K562 (cell line): ENCODE data around the gene IL17RC. TPM values are rescaled to one million over a fixed set of nuclear protein-coding genes. Genes with fewer than 3 reads are reported as not detected.

ENCODE experiments used
- CBX1 ChIP-seq: sonication (generic); IDR thresholded peaks from 2 replicates; pipeline ENCODE4 v1.6.1; 2016; ENCODE audit warnings: antibody characterized with exemption, low read depth, mild to moderate bottlenecking
- CXXC5 ChIP-seq: fragments of 250-450 bp; sonication (Bioruptor Pico); IDR thresholded peaks from 2 replicates; pipeline ENCODE4 v1.8.0; 2022; ENCODE audit warnings: inconsistent platforms, mild to moderate bottlenecking, moderate library complexity
- FOSL1 ChIP-seq: fragments of 200-800 bp; sonication (Bioruptor generic); conservative IDR thresholded peaks from 2 replicates; pipeline ENCODE4 v1.6.1; 2016; ENCODE audit warnings: missing genetic modification characterization, missing compliant biosample characterization
- HMG20A ChIP-seq: fragments of 450-650 bp; formaldehyde crosslinking; conservative IDR thresholded peaks from 2 replicates; pipeline ENCODE4 v1.4.0; 2020; ENCODE audit warnings: mild to moderate bottlenecking, mixed read lengths
- KLF13 ChIP-seq: fragments of 450-650 bp; IDR thresholded peaks from 2 replicates; pipeline ENCODE4 v1.6.1; 2016; ENCODE audit warnings: missing genetic modification characterization, low read depth, mild to moderate bottlenecking, missing compliant biosample characterization, moderate library complexity, borderline replicate concordance
- MTA1 ChIP-seq: fragments of 450-650 bp; IDR thresholded peaks from 2 replicates; pipeline ENCODE4 v1.6.1; 2017; ENCODE audit warnings: borderline replicate concordance
- NCOA1 ChIP-seq: fragments of 450-650 bp; IDR thresholded peaks from 2 replicates; pipeline ENCODE4 v1.6.1; 2016; ENCODE audit warnings: low read depth
- NEUROD1 ChIP-seq: fragments of 150-350 bp; IDR thresholded peaks from 2 replicates; pipeline ENCODE4 v1.6.1; 2014; ENCODE audit warnings: borderline replicate concordance, low read length, low read depth; ENCODE audit not compliant: partially characterized antibody
- PCBP2 ChIP-seq: fragments of 200-400 bp; formaldehyde crosslinking; IDR thresholded peaks from 2 replicates; pipeline ENCODE4 v1.6.1; 2018; ENCODE audit warnings: low read length, low read depth, mild to moderate bottlenecking, moderate library complexity; ENCODE audit not compliant: poor library complexity, severe bottlenecking
- POLR2H ChIP-seq: IDR thresholded peaks from 2 replicates; pipeline ENCODE4 v1.6.1; 2016; ENCODE audit warnings: missing genetic modification characterization, low read depth, mild to moderate bottlenecking, control low read depth, missing compliant biosample characterization, moderate library complexity
- PRMT5 ChIP-seq: sonication (generic); formaldehyde crosslinking; IDR thresholded peaks from 2 replicates; pipeline ENCODE4 v1.5.0; 2020; ENCODE audit warnings: missing genetic modification reagents
- PTRF ChIP-seq: fragments of 450-650 bp; IDR thresholded peaks from 2 replicates; pipeline ENCODE4 v1.6.1; 2016; ENCODE audit warnings: mild to moderate bottlenecking, missing genetic modification characterization, missing compliant biosample characterization
- SMAD4 ChIP-seq: fragments of 250-450 bp; sonication (Bioruptor Pico); conservative IDR thresholded peaks from 2 replicates; pipeline ENCODE4 v1.8.0; 2021; ENCODE audit warnings: inconsistent platforms, mild to moderate bottlenecking, moderate library complexity
- TRIM24 ChIP-seq, 2 experiments: fragments of 450-650 bp; IDR thresholded peaks; 2 replicates each; pipeline ENCODE4 v1.6.1; 2016
- ZNF175 ChIP-seq: fragments of 200-800 bp; sonication (Bioruptor generic); IDR thresholded peaks from 2 replicates; pipeline ENCODE4 v1.6.1; 2016; ENCODE audit warnings: low read depth, mild to moderate bottlenecking, missing genetic modification characterization, missing compliant biosample characterization
- ZNF263 ChIP-seq: sonication (generic); formaldehyde crosslinking; IDR thresholded peaks from 2 replicates; pipeline ENCODE4 v1.8.0; 2022; ENCODE audit warnings: mild to moderate bottlenecking, missing genetic modification reagents, borderline replicate concordance
- polyA plus RNA-seq, 8 experiments: library from polyadenylated mRNA; depleted of rRNA in 4 of 8; stranded (reverse) in 5 of 8; unstranded in 3 of 8; fragments of >200 nt; fragmentation: Nextera tagmentation in 2 of 8; fragmentation: Illumina TruSeq in 1 of 8; extraction: Ambion mirVana in 2 of 8; extraction: Trizol in 1 of 8; gene quantifications; 2 replicates each; pipeline versions ENCODE4 v1.2.1 to v1.2.3, GENCODE V29; 2011 to 2014; ENCODE audit warnings: inconsistent platforms in 1 of 8, missing spikeins in 1 of 8
- total RNA-seq, 7 experiments: library from RNA; depleted of rRNA in 6 of 7; stranded (reverse); fragments of >200 nt in 6 of 7; fragmentation: Illumina TruSeq in 2 of 7; extraction: Trizol in 2 of 7; gene quantifications; 2 replicates each; pipeline versions ENCODE4 v1.2.1 to v1.2.3, GENCODE V29; 2011 to 2021; ENCODE audit warnings: low replicate concordance in 1 of 7
- TF ChIP-seq, protein P1 (sequence below), 2 experiments: fragments of 200-800 bp in 1 of 2; sonication (Bioruptor generic) in 1 of 2; sonication (generic) in 1 of 2; formaldehyde crosslinking in 1 of 2; IDR thresholded peaks in 1 of 2; conservative IDR thresholded peaks in 1 of 2; 2 replicates each; pipeline versions ENCODE4 v1.5.0 to v1.6.1; 2016 to 2020; ENCODE audit warnings: missing compliant biosample characterization in 1 of 2, missing genetic modification characterization in 1 of 2, missing genetic modification reagents in 1 of 2
- TF ChIP-seq, protein P2 (sequence below): fragments of 450-650 bp; formaldehyde crosslinking; IDR thresholded peaks from 2 replicates; pipeline ENCODE4 v1.4.0; 2022; ENCODE audit warnings: mild to moderate bottlenecking, moderate library complexity
- TF ChIP-seq, protein P3 (sequence below): fragments of 250-450 bp; sonication (Bioruptor Pico); IDR thresholded peaks from 2 replicates; pipeline ENCODE4 v1.4.0; 2020; ENCODE audit warnings: mild to moderate bottlenecking
- TF ChIP-seq, protein P4 (sequence below): fragments of 250-450 bp; sonication (Bioruptor Pico); IDR thresholded peaks from 2 replicates; pipeline ENCODE4 v1.8.0; 2022; ENCODE audit warnings: inconsistent platforms

IL17RC gene
- total and polyA plus RNA-seq, 9 of the 15 experiments (the other 6 are each of a cell fraction or from before 2014, with no cell fraction given), result 0.15 to 11.4 (median 7.1) TPM; not detected in 1

DNA sequence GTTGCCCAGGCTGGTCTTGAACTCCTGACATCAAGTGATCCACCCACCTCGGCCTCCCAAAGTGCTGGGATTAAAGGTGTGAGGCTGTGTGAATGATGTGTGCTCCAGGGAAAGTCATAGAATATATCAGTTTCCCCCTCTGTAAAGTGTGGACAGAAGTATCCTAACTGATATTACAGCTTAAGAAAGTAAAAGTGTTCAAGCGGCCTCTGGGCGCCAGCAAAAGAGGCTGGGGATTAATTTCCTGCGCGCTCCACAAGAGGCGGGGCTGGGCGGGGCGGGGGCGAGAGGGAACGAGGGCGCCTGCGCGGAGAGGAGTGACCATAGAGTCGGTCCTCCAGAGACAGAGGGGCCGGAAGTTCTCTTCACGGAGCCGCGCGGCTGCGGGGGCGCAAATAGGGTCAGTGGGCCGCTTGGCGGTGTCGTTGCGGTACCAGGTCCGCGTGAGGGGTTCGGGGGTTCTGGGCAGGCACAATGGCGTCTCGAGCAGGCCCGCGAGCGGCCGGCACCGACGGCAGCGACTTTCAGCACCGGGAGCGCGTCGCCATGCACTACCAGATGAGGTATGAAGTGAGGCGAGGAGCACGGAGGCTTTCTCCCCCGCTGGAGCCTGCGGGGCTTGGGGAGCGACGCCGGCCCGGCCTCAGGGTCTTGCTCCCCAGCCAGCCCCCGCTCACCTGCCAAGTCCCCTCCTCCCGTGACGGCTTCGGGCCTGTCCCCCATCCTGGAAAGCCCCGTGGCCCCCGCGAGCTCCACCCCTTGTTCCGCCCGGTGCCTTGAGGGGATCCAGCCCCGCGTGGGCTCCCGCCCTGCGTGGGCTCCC lies 26.4 kb upstream of the IL17RC start, which contains the start of gene JAGN1 (continued):
- TF ChIP-seq NEUROD1 (peak; percentile 29), PCBP2 (no peak), PTRF (tag) (no peak), KLF13 (tag) (peak; percentile 9; the same call in 1 of the 2 replicates), FOSL1 (tag) (0 out of 2 replicates have a peak, but pooled peaks have one; percentile 9), TRIM24 (IDR thresholded peaks at IDR 0.05) (no peak), POLR2H (tag) (peak; percentile 83), ZNF175 (CRISPR knock-in tag) (no peak), CXXC5 (peak; percentile 93), ZNF263 (CRISPR knock-in tag) (peak; percentile 85), CBX1 (no peak; the same call in 1 of the 2 replicates), MTA1 (0 out of 2 replicates have a peak, but pooled peaks have one; percentile 73), HMG20A (CRISPR knock-in tag) (no peak), PRMT5 (CRISPR knock-in tag) (0 out of 2 replicates have a peak, but pooled peaks have one; percentile 37), NCOA1 (peak; percentile 33; the same call in 1 of the 2 replicates), SMAD4 (CRISPR knock-in tag) (peak; percentile 48; the same call in 1 of the 2 replicates)
- TF ChIP-seq, protein P1, sequence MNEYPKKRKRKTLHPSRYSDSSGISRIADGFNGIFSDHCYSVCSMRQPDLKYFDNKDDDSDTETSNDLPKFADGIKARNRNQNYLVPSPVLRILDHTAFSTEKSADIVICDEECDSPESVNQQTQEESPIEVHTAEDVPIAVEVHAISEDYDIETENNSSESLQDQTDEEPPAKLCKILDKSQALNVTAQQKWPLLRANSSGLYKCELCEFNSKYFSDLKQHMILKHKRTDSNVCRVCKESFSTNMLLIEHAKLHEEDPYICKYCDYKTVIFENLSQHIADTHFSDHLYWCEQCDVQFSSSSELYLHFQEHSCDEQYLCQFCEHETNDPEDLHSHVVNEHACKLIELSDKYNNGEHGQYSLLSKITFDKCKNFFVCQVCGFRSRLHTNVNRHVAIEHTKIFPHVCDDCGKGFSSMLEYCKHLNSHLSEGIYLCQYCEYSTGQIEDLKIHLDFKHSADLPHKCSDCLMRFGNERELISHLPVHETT (CRISPR knock-in tag; conservative IDR thresholded peaks at IDR 0.05 in 1 of 2, IDR thresholded peaks at IDR 0.05 in 1 of 2), result 0 out of 4 replicates have a peak, but pooled peaks of 1 of the 2 experiments have one; percentile 68
- TF ChIP-seq, protein P2, sequence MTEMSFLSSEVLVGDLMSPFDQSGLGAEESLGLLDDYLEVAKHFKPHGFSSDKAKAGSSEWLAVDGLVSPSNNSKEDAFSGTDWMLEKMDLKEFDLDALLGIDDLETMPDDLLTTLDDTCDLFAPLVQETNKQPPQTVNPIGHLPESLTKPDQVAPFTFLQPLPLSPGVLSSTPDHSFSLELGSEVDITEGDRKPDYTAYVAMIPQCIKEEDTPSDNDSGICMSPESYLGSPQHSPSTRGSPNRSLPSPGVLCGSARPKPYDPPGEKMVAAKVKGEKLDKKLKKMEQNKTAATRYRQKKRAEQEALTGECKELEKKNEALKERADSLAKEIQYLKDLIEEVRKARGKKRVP (CRISPR knock-in tag), result 0 out of 2 replicates have a peak, but pooled peaks have one; percentile 40
- TF ChIP-seq, protein P3, sequence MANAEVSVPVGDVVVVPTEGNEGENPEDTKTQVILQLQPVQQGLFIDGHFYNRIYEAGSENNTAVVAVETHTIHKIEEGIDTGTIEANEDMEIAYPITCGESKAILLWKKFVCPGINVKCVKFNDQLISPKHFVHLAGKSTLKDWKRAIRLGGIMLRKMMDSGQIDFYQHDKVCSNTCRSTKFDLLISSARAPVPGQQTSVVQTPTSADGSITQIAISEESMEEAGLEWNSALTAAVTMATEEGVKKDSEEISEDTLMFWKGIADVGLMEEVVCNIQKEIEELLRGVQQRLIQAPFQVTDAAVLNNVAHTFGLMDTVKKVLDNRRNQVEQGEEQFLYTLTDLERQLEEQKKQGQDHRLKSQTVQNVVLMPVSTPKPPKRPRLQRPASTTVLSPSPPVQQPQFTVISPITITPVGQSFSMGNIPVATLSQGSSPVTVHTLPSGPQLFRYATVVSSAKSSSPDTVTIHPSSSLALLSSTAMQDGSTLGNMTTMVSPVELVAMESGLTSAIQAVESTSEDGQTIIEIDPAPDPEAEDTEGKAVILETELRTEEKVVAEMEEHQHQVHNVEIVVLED (CRISPR knock-in tag), result 0 out of 2 replicates have a peak, but pooled peaks have one; percentile 34
- TF ChIP-seq, protein P4, sequence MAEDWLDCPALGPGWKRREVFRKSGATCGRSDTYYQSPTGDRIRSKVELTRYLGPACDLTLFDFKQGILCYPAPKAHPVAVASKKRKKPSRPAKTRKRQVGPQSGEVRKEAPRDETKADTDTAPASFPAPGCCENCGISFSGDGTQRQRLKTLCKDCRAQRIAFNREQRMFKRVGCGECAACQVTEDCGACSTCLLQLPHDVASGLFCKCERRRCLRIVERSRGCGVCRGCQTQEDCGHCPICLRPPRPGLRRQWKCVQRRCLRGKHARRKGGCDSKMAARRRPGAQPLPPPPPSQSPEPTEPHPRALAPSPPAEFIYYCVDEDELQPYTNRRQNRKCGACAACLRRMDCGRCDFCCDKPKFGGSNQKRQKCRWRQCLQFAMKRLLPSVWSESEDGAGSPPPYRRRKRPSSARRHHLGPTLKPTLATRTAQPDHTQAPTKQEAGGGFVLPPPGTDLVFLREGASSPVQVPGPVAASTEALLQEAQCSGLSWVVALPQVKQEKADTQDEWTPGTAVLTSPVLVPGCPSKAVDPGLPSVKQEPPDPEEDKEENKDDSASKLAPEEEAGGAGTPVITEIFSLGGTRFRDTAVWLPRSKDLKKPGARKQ (CRISPR knock-in tag), result no peak
